GM21381 (cell line): Measurements from ENCODE around the gene RIN2.

Source experiments
- ATAC-seq: cut with Tn5 transposase; IDR thresholded peaks from one replicate; pipeline ENCODE4 v1.9.1; 2021; ENCODE audit warnings: mild to moderate bottlenecking, moderate library complexity; ENCODE audit not compliant: unreplicated experiment

Gene RIN2

GRCh38 chr20:19761841-19762240 lies 3.8 kb downstream of the RIN2 start:
- ATAC-seq = no peak

- no peak for ATAC-seq
These were observed 6.1 kb downstream of the RIN2 start for GRCh38 chr20:19764207-19764606.

GRCh38 chr20:19765266-19765665 lies 7.2 kb downstream of the RIN2 start:
- ATAC-seq = no peak

- ATAC-seq = no peak
These were observed 7.9 kb downstream of the RIN2 start for GRCh38 chr20:19765913-19766312.

GRCh38 chr20:19767070-19767469 lies 9.0 kb downstream of the RIN2 start:
- no peak for ATAC-seq

GRCh38 chr20:19768325-19768842 lies 10.3 kb downstream of the RIN2 start:
- ATAC-seq = no peak

- no peak for ATAC-seq
These were observed 11.4 kb downstream of the RIN2 start for GRCh38 chr20:19769507-19769906.

- no peak for ATAC-seq
These were observed 12.3 kb downstream of the RIN2 start for GRCh38 chr20:19770375-19770774.

GRCh38 chr20:19771031-19771430 lies 13.0 kb downstream of the RIN2 start:
- no peak for ATAC-seq

- ATAC-seq = no peak
These were observed 15.4 kb downstream of the RIN2 start for GRCh38 chr20:19773471-19773870.

- no peak for ATAC-seq
These were observed 16.3 kb downstream of the RIN2 start for GRCh38 chr20:19774135-19774933.

- ATAC-seq = no peak
These were observed 17.5 kb downstream of the RIN2 start for GRCh38 chr20:19775353-19776253.

- no peak for ATAC-seq
These were observed 19.3 kb downstream of the RIN2 start for GRCh38 chr20:19777315-19777714.

GRCh38 chr20:19777981-19778380 lies 19.9 kb downstream of the RIN2 start:
- no peak for ATAC-seq

GRCh38 chr20:19778404-19778803 lies 20.3 kb downstream of the RIN2 start:
- ATAC-seq = no peak

GRCh38 chr20:19779634-19780033 lies 21.6 kb downstream of the RIN2 start:
- peak; percentile 80 for ATAC-seq

GRCh38 chr20:19780261-19780660 lies 22.2 kb downstream of the RIN2 start:
- ATAC-seq = no peak

GRCh38 chr20:19781235-19781634 lies 23.2 kb downstream of the RIN2 start:
- no peak for ATAC-seq

GRCh38 chr20:19782669-19783068 lies 24.6 kb downstream of the RIN2 start:
- no peak for ATAC-seq

- no peak for ATAC-seq
These were observed 25.9 kb downstream of the RIN2 start for GRCh38 chr20:19783966-19784401.

GRCh38 chr20:19784511-19785172 lies 26.6 kb downstream of the RIN2 start:
- ATAC-seq = no peak
